K562 (cell line): ENCODE data around the gene C9. TPM values are rescaled to one million over a fixed set of nuclear protein-coding genes. Genes with fewer than 3 reads are reported as not detected.
A peak's percentile ranks its signal among the peaks of the same experiment; 100 is the strongest.

Source experiments
- FOXJ2 ChIP-seq: fragments of 200-800 bp; sonication (Bioruptor generic); IDR thresholded peaks from 2 replicates; pipeline ENCODE4 v1.6.1; 2016; ENCODE audit warnings: missing genetic modification characterization, missing compliant biosample characterization
- HCFC1 ChIP-seq: IDR thresholded peaks from 2 replicates; pipeline ENCODE4 v1.6.1; 2012; ENCODE audit warnings: low read depth, low read length, improper control_type of control experiment
- MBD2 ChIP-seq: sonication (generic); IDR thresholded peaks from 2 replicates; pipeline ENCODE4 v1.6.1; 2016; ENCODE audit warnings: low read depth, borderline replicate concordance
- MGA ChIP-seq: fragments of 450-650 bp; IDR thresholded peaks from 2 replicates; pipeline ENCODE4 v1.6.1; 2016; ENCODE audit warnings: mild to moderate bottlenecking, moderate library complexity
- NFIC ChIP-seq: fragments of 450-650 bp; IDR thresholded peaks from 2 replicates; pipeline ENCODE4 v1.6.1; 2017; ENCODE audit warnings: mild to moderate bottlenecking, inconsistent platforms
- RBM17 ChIP-seq: fragments of 200-400 bp; formaldehyde crosslinking; IDR thresholded peaks from 2 replicates; pipeline ENCODE4 v1.6.1; 2017; ENCODE audit warnings: low read depth, mild to moderate bottlenecking, low read length, borderline replicate concordance
- RREB1 ChIP-seq: fragments of 250-450 bp; sonication (Bioruptor Pico); IDR thresholded peaks from 2 replicates; pipeline ENCODE4 v1.4.0; 2020
- ZKSCAN8 ChIP-seq: fragments of 200-800 bp; sonication (Bioruptor generic); IDR thresholded peaks from 2 replicates; pipeline ENCODE4 v1.6.1; 2016; ENCODE audit warnings: missing genetic modification characterization, missing compliant biosample characterization
- ZNF75A ChIP-seq: fragments of 450-650 bp; formaldehyde crosslinking; IDR thresholded peaks from 2 replicates; pipeline ENCODE4 v1.4.0; 2020; ENCODE audit warnings: mild to moderate bottlenecking
- ZSCAN29 ChIP-seq: fragments of 450-650 bp; IDR thresholded peaks from 2 replicates; pipeline ENCODE4 v1.6.1; 2017
- polyA plus RNA-seq, 8 experiments: library from polyadenylated mRNA; depleted of rRNA in 4 of 8; stranded (reverse) in 5 of 8; unstranded in 3 of 8; fragments of >200 nt; fragmentation: Nextera tagmentation in 2 of 8; fragmentation: Illumina TruSeq in 1 of 8; extraction: Ambion mirVana in 2 of 8; extraction: Trizol in 1 of 8; gene quantifications; 2 replicates each; pipeline versions ENCODE4 v1.2.1 to v1.2.3, GENCODE V29; 2011 to 2014; ENCODE audit warnings: inconsistent platforms in 1 of 8, missing spikeins in 1 of 8
- total RNA-seq, 7 experiments: library from RNA; depleted of rRNA in 6 of 7; stranded (reverse); fragments of >200 nt in 6 of 7; fragmentation: Illumina TruSeq in 2 of 7; extraction: Trizol in 2 of 7; gene quantifications; 2 replicates each; pipeline versions ENCODE4 v1.2.1 to v1.2.3, GENCODE V29; 2011 to 2021; ENCODE audit warnings: low replicate concordance in 1 of 7

C9 gene
- total and polyA plus RNA-seq, 9 of the 15 experiments (the other 6 are each of a cell fraction or from before 2014, with no cell fraction given): 0.08 to 0.38 TPM; not detected in 7

- TF ChIP-seq RREB1 (CRISPR knock-in tag): 0 out of 2 replicates have a peak, but pooled peaks have one; percentile 35
- no peak for TF ChIP-seq ZKSCAN8 (CRISPR knock-in tag)
- no peak for TF ChIP-seq RBM17
- TF ChIP-seq HCFC1: no peak
- TF ChIP-seq ZSCAN29: no peak
- TF ChIP-seq FOXJ2 (tag): no peak
- 0 out of 2 replicates have a peak, but pooled peaks have one; percentile 9 for TF ChIP-seq MGA
- peak; percentile 69; the same call in 1 of the 2 replicates for TF ChIP-seq ZNF75A
- TF ChIP-seq MBD2: 0 out of 2 replicates have a peak, but pooled peaks have one; percentile 44
- 0 out of 2 replicates have a peak, but pooled peaks have one; percentile 19 for TF ChIP-seq NFIC
Measured at GRCh38 chr5:39399135-39400036, 35.1 kb upstream of the C9 start (continued).
